Measurements from ENCODE around the gene POMT2. TPM values are rescaled to one million over a fixed set of nuclear protein-coding genes. Genes with fewer than 3 reads are reported as not detected.
"Not testable (repeated sequence)": the region's sequence is repeated elsewhere in the genome, so short reads cannot be mapped to it uniquely, and the experiment has no call there.

The POMT2 gene
- total RNA-seq, 1 donor from 2014 or later, result 14.6 TPM

GRCh38 chr14:77284066-77284465 lies 36.6 kb downstream of the POMT2 start:
- H3K27me3 ChIP-seq (ENCODE audit: control insufficient read depth in 3 of 3, insufficient read depth in 3 of 3, low read length in 3 of 3), result no peaks in the 10 kb centered on the region
- H3K4me1 ChIP-seq (ENCODE audit: control insufficient read depth in 3 of 3, insufficient read depth in 3 of 3, low read length in 3 of 3), result no peaks in the 10 kb centered on the region
- H3K36me3 ChIP-seq (ENCODE audit: control insufficient read depth in 3 of 3, insufficient read depth in 3 of 3, low read length in 3 of 3), result peaks cover 43 to 78% (median 76%) of the 10 kb centered on the region in 3 donors

GRCh38 chr14:77281852-77282410 lies 38.8 kb downstream of the POMT2 start:
- Histone ChIP-seq H3K27me3 (ENCODE audit: control insufficient read depth in 3 of 3, insufficient read depth in 3 of 3, low read length in 3 of 3) (no peaks in the 10 kb centered on the region), H3K4me1 (ENCODE audit: control insufficient read depth in 3 of 3, insufficient read depth in 3 of 3, low read length in 3 of 3) (no peaks in the 10 kb centered on the region), H3K4me3 (ENCODE audit: low read length in 3 of 3) (no peak overlapping the region), H3K27ac (ENCODE audit: low read depth, low read length) (no peak overlapping the region), H3K9me3 (ENCODE audit: control insufficient read depth in 3 of 3, low read length in 3 of 3) (no peaks in the 10 kb centered on the region), H3K9ac (ENCODE audit: low read depth in 1 of 3, low read length in 3 of 3) (no peak overlapping the region), H3K36me3 (ENCODE audit: control insufficient read depth in 3 of 3, insufficient read depth in 3 of 3, low read length in 3 of 3) (peaks cover 55 to 84% (median 79%) of the 10 kb centered on the region in 3 donors)

More at GRCh38 chr14:77284066-77284465, 36.6 kb downstream of the POMT2 start:
- Histone ChIP-seq H3K9me3 (ENCODE audit: control insufficient read depth in 3 of 3, low read length in 3 of 3) (no peaks in the 10 kb centered on the region), H3K4me3 (ENCODE audit: low read length in 3 of 3) (no peak overlapping the region), H3K27ac (ENCODE audit: low read depth, low read length) (no peak overlapping the region), H3K9ac (ENCODE audit: low read depth in 1 of 3, low read length in 3 of 3) (no peak overlapping the region)

GRCh38 chr14:77280921-77281320 lies 39.8 kb downstream of the POMT2 start:
- peaks cover 54 to 81% (median 76%) of the 10 kb centered on the region in 3 donors for H3K36me3 ChIP-seq (ENCODE audit: control insufficient read depth in 3 of 3, insufficient read depth in 3 of 3, low read length in 3 of 3)
- H3K27me3 ChIP-seq (ENCODE audit: control insufficient read depth in 3 of 3, insufficient read depth in 3 of 3, low read length in 3 of 3); H3K4me3 ChIP-seq (ENCODE audit: low read length in 3 of 3): not testable (repeated sequence)

GRCh38 chr14:77279719-77280118 lies 41.0 kb downstream of the POMT2 start:
- Histone ChIP-seq H3K36me3 (ENCODE audit: control insufficient read depth in 3 of 3, insufficient read depth in 3 of 3, low read length in 3 of 3) (peaks cover 54 to 69% (median 65%) of the 10 kb centered on the region in 3 donors), H3K4me3 (ENCODE audit: low read length in 3 of 3) (no peak overlapping the region), H3K27ac (ENCODE audit: low read depth, low read length) (no peak overlapping the region), H3K9ac (ENCODE audit: low read depth in 1 of 3, low read length in 3 of 3) (no peak overlapping the region), H3K9me3 (ENCODE audit: control insufficient read depth in 3 of 3, low read length in 3 of 3) (no peaks in the 10 kb centered on the region), H3K4me1 (ENCODE audit: control insufficient read depth in 3 of 3, insufficient read depth in 3 of 3, low read length in 3 of 3) (no peaks in the 10 kb centered on the region), H3K27me3 (ENCODE audit: control insufficient read depth in 3 of 3, insufficient read depth in 3 of 3, low read length in 3 of 3) (no peaks in the 10 kb centered on the region)

More at GRCh38 chr14:77280921-77281320, 39.8 kb downstream of the POMT2 start:
- not testable (repeated sequence) for H3K9ac ChIP-seq (ENCODE audit: low read depth in 1 of 3, low read length in 3 of 3); H3K27ac ChIP-seq (ENCODE audit: low read depth, low read length); H3K4me1 ChIP-seq (ENCODE audit: control insufficient read depth in 3 of 3, insufficient read depth in 3 of 3, low read length in 3 of 3); H3K9me3 ChIP-seq (ENCODE audit: control insufficient read depth in 3 of 3, low read length in 3 of 3)

- no peak overlapping the region for H3K27ac ChIP-seq (ENCODE audit: low read depth, low read length)
- H3K9me3 ChIP-seq (ENCODE audit: control insufficient read depth in 3 of 3, low read length in 3 of 3), result no peaks in the 10 kb centered on the region
- H3K9ac ChIP-seq (ENCODE audit: low read depth in 1 of 3, low read length in 3 of 3), result no peak overlapping the region
- no peaks in the 10 kb centered on the region for H3K4me1 ChIP-seq (ENCODE audit: control insufficient read depth in 3 of 3, insufficient read depth in 3 of 3, low read length in 3 of 3)
- H3K27me3 ChIP-seq (ENCODE audit: control insufficient read depth in 3 of 3, insufficient read depth in 3 of 3, low read length in 3 of 3), result peaks cover 0 to 4% (median 0%) of the 10 kb centered on the region in 3 donors
- no peak overlapping the region for H3K4me3 ChIP-seq (ENCODE audit: low read length in 3 of 3)
- peaks cover 45 to 58% (median 54%) of the 10 kb centered on the region in 3 donors for H3K36me3 ChIP-seq (ENCODE audit: control insufficient read depth in 3 of 3, insufficient read depth in 3 of 3, low read length in 3 of 3)
These were observed 42.0 kb downstream of the POMT2 start for GRCh38 chr14:77278461-77279230.

- Histone ChIP-seq H3K36me3 (ENCODE audit: control insufficient read depth in 3 of 3, insufficient read depth in 3 of 3, low read length in 3 of 3) (peaks cover 37 to 47% (median 44%) of the 10 kb centered on the region in 3 donors), H3K9me3 (ENCODE audit: control insufficient read depth in 3 of 3, low read length in 3 of 3) (no peaks in the 10 kb centered on the region), H3K27me3 (ENCODE audit: control insufficient read depth in 3 of 3, insufficient read depth in 3 of 3, low read length in 3 of 3) (peaks cover 12 to 20% (median 16%) of the 10 kb centered on the region in 3 donors), H3K27ac (ENCODE audit: low read depth, low read length) (no peak overlapping the region), H3K4me1 (ENCODE audit: control insufficient read depth in 3 of 3, insufficient read depth in 3 of 3, low read length in 3 of 3) (no peaks in the 10 kb centered on the region), H3K4me3 (ENCODE audit: low read length in 3 of 3) (no peak overlapping the region), H3K9ac (ENCODE audit: low read depth in 1 of 3, low read length in 3 of 3) (no peak overlapping the region)
These were observed 43.7 kb downstream of the POMT2 start for GRCh38 chr14:77276959-77277358.

- Histone ChIP-seq H3K27me3 (ENCODE audit: control insufficient read depth in 3 of 3, insufficient read depth in 3 of 3, low read length in 3 of 3) (peaks cover 15 to 23% (median 19%) of the 10 kb centered on the region in 3 donors), H3K9ac (ENCODE audit: low read depth in 1 of 3, low read length in 3 of 3) (no peak overlapping the region), H3K9me3 (ENCODE audit: control insufficient read depth in 3 of 3, low read length in 3 of 3) (no peaks in the 10 kb centered on the region), H3K4me1 (ENCODE audit: control insufficient read depth in 3 of 3, insufficient read depth in 3 of 3, low read length in 3 of 3) (no peaks in the 10 kb centered on the region), H3K4me3 (ENCODE audit: low read length in 3 of 3) (no peak overlapping the region), H3K27ac (ENCODE audit: low read depth, low read length) (no peak overlapping the region), H3K36me3 (ENCODE audit: control insufficient read depth in 3 of 3, insufficient read depth in 3 of 3, low read length in 3 of 3) (peaks cover 35 to 42% (median 39%) of the 10 kb centered on the region in 3 donors)
These were observed 44.3 kb downstream of the POMT2 start for GRCh38 chr14:77276295-77276935.

GRCh38 chr14:77275601-77276017 lies 45.1 kb downstream of the POMT2 start:
- Histone ChIP-seq H3K27me3 (ENCODE audit: control insufficient read depth in 3 of 3, insufficient read depth in 3 of 3, low read length in 3 of 3) (peaks cover 22 to 29% (median 23%) of the 10 kb centered on the region in 3 donors), H3K4me1 (ENCODE audit: control insufficient read depth in 3 of 3, insufficient read depth in 3 of 3, low read length in 3 of 3) (peaks cover 0 to 3% (median 0%) of the 10 kb centered on the region in 3 donors), H3K9me3 (ENCODE audit: control insufficient read depth in 3 of 3, low read length in 3 of 3) (no peaks in the 10 kb centered on the region), H3K9ac (ENCODE audit: low read depth in 1 of 3, low read length in 3 of 3) (no peak overlapping the region), H3K27ac (ENCODE audit: low read depth, low read length) (no peak overlapping the region), H3K36me3 (ENCODE audit: control insufficient read depth in 3 of 3, insufficient read depth in 3 of 3, low read length in 3 of 3) (peaks cover 34 to 42% (median 37%) of the 10 kb centered on the region in 3 donors), H3K4me3 (ENCODE audit: low read length in 3 of 3) (no peak overlapping the region)

- no peaks in the 10 kb centered on the region for H3K9me3 ChIP-seq (ENCODE audit: control insufficient read depth in 3 of 3, low read length in 3 of 3)
- H3K9ac ChIP-seq (ENCODE audit: low read depth in 1 of 3, low read length in 3 of 3), result no peak overlapping the region
- H3K4me3 ChIP-seq (ENCODE audit: low read length in 3 of 3), result no peak overlapping the region
- H3K27me3 ChIP-seq (ENCODE audit: control insufficient read depth in 3 of 3, insufficient read depth in 3 of 3, low read length in 3 of 3), result peaks cover 25 to 34% (median 28%) of the 10 kb centered on the region in 3 donors
- H3K27ac ChIP-seq (ENCODE audit: low read depth, low read length), result no peak overlapping the region
- H3K36me3 ChIP-seq (ENCODE audit: control insufficient read depth in 3 of 3, insufficient read depth in 3 of 3, low read length in 3 of 3), result peaks cover 30 to 38% (median 34%) of the 10 kb centered on the region in 3 donors
- peaks cover 0 to 3% (median 0%) of the 10 kb centered on the region in 3 donors for H3K4me1 ChIP-seq (ENCODE audit: control insufficient read depth in 3 of 3, insufficient read depth in 3 of 3, low read length in 3 of 3)
These were observed 45.6 kb downstream of the POMT2 start for GRCh38 chr14:77275041-77275580.
